Neutrophil (primary cell): ENCODE results near the gene SPP1.
"Not testable (repeated sequence)": the region's sequence is repeated elsewhere in the genome, so short reads cannot be mapped to it uniquely, and the experiment has no call there.

Experiments used
- H3K27ac ChIP-seq: fragments of 200-600 bp; sonication (generic); 2 replicates; pipeline ENCODE4 v1.5.1; 2016; ENCODE audit warnings: mild to moderate bottlenecking, moderate library complexity
- H3K27me3 ChIP-seq: fragments of 200-600 bp; sonication (generic); 2 replicates; pipeline ENCODE4 v1.6.0; 2016; ENCODE audit warnings: mild to moderate bottlenecking
- H3K36me3 ChIP-seq: fragments of 200-600 bp; sonication (generic); 2 replicates; pipeline ENCODE4 v1.5.1; 2017
- H3K4me1 ChIP-seq, 2 experiments: fragments of 200-600 bp in 1 of 2; sonication (generic) in 1 of 2; 1 replicate in 1 of 2; 2 replicates in 1 of 2; pipeline versions ENCODE4 v1.5.1 to v1.6.1; 2013 to 2016; ENCODE audit warnings: low read depth in 1 of 2, low read length in 1 of 2, mild to moderate bottlenecking in 1 of 2, moderate library complexity in 1 of 2; ENCODE audit not compliant: control insufficient read depth in 1 of 2, insufficient read depth in 1 of 2
- H3K4me3 ChIP-seq, 2 experiments: fragments of 200-600 bp in 1 of 2; sonication (generic) in 1 of 2; 1 replicate in 1 of 2; 2 replicates in 1 of 2; pipeline ENCODE4 v1.5.1; 2013 to 2016; ENCODE audit warnings: low read depth in 1 of 2, low read length in 1 of 2, mild to moderate bottlenecking in 1 of 2, moderate library complexity in 1 of 2
- H3K9me3 ChIP-seq: fragments of 200-600 bp; sonication (generic); 2 replicates; pipeline ENCODE4 v1.5.1; 2016
- TF ChIP-seq, protein P1 (sequence below): fragments of 200-600 bp; sonication (generic); IDR thresholded peaks from 2 replicates; pipeline ENCODE4 v1.5.1; 2016; ENCODE audit warnings: antibody characterized with exemption

SPP1 gene

DNA sequence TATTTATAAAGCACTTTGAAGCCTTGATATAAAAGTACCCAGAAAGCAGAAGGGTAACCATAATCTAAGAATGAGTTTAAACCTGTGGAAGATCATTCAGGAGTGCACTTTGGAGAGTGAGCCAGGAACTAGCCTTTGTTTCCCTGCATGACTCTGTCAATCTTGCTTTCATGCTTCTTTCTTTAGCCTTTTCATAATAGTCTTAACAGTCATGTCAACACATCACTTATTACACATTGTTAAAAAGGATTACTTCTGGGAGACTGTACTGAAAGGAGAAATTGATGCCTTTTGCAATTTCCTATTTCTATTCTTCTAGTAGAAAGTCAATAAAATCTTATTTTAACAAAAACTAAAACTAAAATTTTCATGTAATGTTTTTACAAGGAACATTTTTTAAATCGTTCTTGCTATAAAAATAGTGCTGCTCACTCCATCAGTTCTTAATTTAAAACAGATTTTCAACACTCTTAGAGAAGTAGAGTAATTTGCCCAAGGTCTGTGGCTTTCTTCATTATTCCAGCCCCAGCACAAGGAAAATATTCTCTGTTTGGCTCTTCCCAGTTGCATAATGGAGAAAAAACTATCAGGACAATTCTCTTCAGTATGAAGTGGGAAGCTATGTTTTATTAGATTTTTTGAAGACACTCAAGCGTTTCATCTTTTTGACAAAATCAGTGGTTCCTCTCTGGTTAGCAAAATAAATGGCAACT is 35.4 kb upstream of the SPP1 start:
- Histone ChIP-seq H3K4me1 (peaks cover 0 to 11% of the 10 kb centered on the region in 2 experiments), H3K4me3 (no peak overlapping the region), H3K36me3 (no peaks in the 10 kb centered on the region), H3K27ac (no peak overlapping the region), H3K9me3 (no peaks in the 10 kb centered on the region), H3K27me3 (no peaks in the 10 kb centered on the region)
- TF ChIP-seq, protein P1, sequence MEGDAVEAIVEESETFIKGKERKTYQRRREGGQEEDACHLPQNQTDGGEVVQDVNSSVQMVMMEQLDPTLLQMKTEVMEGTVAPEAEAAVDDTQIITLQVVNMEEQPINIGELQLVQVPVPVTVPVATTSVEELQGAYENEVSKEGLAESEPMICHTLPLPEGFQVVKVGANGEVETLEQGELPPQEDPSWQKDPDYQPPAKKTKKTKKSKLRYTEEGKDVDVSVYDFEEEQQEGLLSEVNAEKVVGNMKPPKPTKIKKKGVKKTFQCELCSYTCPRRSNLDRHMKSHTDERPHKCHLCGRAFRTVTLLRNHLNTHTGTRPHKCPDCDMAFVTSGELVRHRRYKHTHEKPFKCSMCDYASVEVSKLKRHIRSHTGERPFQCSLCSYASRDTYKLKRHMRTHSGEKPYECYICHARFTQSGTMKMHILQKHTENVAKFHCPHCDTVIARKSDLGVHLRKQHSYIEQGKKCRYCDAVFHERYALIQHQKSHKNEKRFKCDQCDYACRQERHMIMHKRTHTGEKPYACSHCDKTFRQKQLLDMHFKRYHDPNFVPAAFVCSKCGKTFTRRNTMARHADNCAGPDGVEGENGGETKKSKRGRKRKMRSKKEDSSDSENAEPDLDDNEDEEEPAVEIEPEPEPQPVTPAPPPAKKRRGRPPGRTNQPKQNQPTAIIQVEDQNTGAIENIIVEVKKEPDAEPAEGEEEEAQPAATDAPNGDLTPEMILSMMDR: no peak

DNA sequence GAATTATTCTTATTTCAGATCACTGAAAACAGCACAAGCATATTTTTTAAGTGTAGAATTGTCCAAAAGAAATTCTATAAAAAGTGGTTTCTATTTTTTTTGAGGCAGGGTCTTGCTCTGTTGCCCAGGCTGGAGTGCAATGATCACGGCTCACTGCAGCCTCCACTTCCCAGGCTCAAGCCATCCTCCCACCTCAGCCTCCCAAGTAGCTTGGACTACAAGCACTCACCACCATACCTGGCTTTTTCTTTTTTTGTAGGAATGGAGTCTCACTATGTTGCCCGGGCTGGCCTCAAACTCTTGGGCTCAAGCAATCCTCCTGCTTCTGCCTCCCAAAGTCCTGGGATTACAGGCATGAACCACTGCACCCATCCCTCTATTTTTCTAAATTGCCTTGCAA is 34.7 kb upstream of the SPP1 start:
- not testable (repeated sequence) for H3K27ac ChIP-seq, H3K9me3 ChIP-seq, H3K4me3 ChIP-seq, H3K27me3 ChIP-seq, H3K36me3 ChIP-seq
- peaks cover 0 to 11% of the 10 kb centered on the region in 2 experiments for H3K4me1 ChIP-seq

DNA sequence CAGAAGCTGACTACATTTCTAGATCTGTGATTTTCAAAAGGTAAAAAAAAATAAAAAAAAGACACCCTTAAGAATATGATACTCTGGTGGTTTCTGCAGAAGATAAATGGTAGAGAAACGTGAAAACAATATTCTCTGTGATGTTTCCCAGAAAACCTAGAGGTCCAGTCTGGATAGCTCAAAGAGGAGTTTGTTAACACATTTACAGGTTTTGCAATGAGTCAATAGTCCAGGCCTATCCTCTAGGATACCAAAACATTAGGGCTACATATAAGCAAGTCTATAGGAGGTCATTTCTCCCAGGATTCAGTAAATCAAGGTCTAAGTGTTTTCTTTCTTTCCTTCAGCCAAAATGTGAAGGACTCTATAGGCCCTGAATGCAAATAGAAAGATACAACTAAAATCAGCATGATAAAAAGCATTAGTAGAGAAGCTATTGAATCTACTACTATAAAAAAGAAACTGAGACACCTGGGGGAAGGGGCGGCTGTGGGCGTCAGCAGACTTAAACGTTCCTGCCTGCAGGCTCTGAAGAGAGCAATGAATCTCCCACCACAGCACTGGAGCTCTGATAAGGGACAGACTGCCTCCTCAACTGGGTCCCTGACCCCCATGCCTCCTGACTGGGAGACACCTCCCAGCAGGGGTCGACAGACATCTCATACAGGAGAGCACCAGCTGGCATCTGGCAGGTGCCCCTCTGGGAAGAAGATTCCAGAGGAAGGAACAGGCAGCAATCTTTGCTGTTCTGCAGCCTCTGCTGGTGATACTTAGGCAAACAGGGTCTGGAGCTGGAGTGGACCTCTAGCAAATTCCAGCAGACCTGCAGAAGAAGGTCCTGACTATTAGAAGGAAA is 33.7 kb upstream of the SPP1 start:
- H3K27me3 ChIP-seq: no peaks in the 10 kb centered on the region
- TF ChIP-seq, protein P1: no peak
- peaks cover 0 to 11% of the 10 kb centered on the region in 2 experiments for H3K4me1 ChIP-seq
- H3K9me3 ChIP-seq: no peaks in the 10 kb centered on the region
- no peak overlapping the region for H3K27ac ChIP-seq
- H3K4me3 ChIP-seq: no peak overlapping the region
- no peaks in the 10 kb centered on the region for H3K36me3 ChIP-seq

DNA sequence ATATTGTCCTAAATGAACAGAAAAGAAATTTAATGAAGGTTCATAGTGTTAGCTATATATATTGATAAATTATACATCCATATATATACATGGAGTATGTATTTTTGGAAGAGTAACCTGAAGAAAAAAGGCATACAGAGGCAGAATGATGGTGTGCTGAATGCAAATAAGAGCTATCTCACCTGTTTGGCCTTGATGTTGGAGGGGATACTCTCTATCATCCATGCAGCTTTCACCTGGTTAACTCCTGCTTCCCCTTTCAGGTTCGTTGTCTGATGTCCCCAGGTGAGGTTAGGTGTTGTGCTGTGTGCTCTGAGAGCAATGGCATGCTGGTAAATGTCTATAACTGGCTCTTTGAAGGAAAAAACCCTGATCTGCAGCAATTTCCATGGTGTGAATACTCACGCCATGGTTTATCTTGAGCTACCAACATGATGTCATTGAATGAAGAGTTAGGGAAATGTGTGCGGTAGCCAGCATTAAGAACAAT is 31.8 kb upstream of the SPP1 start:
- H3K9me3 ChIP-seq: no peaks in the 10 kb centered on the region
- no peaks in the 10 kb centered on the region for H3K27me3 ChIP-seq
- H3K4me3 ChIP-seq: no peak overlapping the region
- H3K36me3 ChIP-seq: no peaks in the 10 kb centered on the region
- TF ChIP-seq, protein P1: no peak
- peaks cover 0 to 11% of the 10 kb centered on the region in 2 experiments for H3K4me1 ChIP-seq
- H3K27ac ChIP-seq: no peak overlapping the region

DNA sequence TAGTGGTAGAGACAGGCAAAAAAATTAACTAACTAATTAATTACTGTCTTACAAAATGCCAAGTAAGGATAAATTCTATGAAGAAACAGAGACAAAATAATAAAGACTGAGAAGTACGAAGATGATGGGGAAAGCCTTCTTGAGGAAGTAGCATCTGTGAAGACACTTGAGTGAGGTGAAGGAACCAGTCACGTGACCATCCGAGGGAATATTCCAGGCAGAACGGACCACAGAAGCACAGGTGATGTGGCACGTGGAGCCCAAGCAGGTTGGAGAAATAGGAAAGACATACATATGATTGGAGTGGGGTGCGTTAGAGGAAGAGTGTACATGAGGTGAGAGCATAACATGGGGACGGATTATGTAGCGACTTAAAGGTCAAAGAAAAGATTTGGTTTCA is 30.5 kb upstream of the SPP1 start:
- Histone ChIP-seq H3K27ac (no peak overlapping the region), H3K27me3 (no peaks in the 10 kb centered on the region), H3K4me3 (no peak overlapping the region), H3K36me3 (no peaks in the 10 kb centered on the region), H3K9me3 (no peaks in the 10 kb centered on the region), H3K4me1 (peaks cover 0 to 5% of the 10 kb centered on the region in 2 experiments)
- TF ChIP-seq, protein P1: no peak

DNA sequence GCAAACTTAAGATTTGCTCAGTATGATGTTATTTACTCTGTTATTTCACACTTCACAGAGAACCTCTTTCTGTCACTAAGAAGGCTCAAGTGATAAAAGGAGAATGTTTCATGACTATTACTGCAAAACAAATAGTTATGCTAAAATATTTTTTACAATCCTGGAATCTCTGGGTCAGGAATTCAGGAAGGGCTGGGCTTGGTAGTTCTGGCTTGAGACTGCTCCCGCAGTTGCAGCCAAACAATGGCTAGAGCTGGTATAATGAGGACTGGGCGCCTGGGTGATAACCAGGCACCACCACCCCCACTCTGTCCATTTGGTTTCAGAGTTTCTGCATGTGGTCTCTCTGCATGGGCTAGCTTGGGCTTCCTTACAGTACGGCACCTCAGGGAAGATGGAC is 28.7 kb upstream of the SPP1 start:
- Histone ChIP-seq H3K36me3 (no peaks in the 10 kb centered on the region), H3K4me3 (no peak overlapping the region), H3K4me1 (no peaks in the 10 kb centered on the region), H3K27me3 (no peaks in the 10 kb centered on the region), H3K9me3 (no peaks in the 10 kb centered on the region), H3K27ac (no peak overlapping the region)
- TF ChIP-seq, protein P1: no peak
